A549 (cell line): Measurements from ENCODE around the gene RALA. TPM values are rescaled to one million over a fixed set of nuclear protein-coding genes. Genes with fewer than 3 reads are reported as not detected.
A peak's percentile ranks its signal among the peaks of the same experiment; 100 is the strongest.
"Not testable (repeated sequence)": the region's sequence is repeated elsewhere in the genome, so short reads cannot be mapped to it uniquely, and the experiment has no call there.

Experiments used
- ATAC-seq, 2 experiments: fragments of 200-7000 bp in 1 of 2; fragments of >200 bp in 1 of 2; cut with Nextera tagmentation in 1 of 2; cut with Tn5 transposase in 1 of 2; 3 replicates each; pipeline versions ENCODE4 v1.8.0 to v1.9.1; 2018 to 2020; ENCODE audit warnings: mild to moderate bottlenecking in 1 of 2, moderate library complexity in 1 of 2
- CTCF ChIA-PET: fragments of 300-600 bp; sonication (Branson Sonifier 250); formaldehyde crosslinking; extraction: SDS; loops from one replicate; lab custom pipeline; 2021; ENCODE audit warnings: antibody characterized with exemption, inconsistent platforms; lab: Yijun Ruan, JAX
- POLR2A ChIA-PET: fragments of 350-600 bp; formaldehyde crosslinking; extraction: SDS; loops from one replicate; lab custom pipeline; 2021; ENCODE audit warnings: antibody characterized with exemption, inconsistent platforms; lab: Yijun Ruan, JAX
- DNase-seq, 2 experiments: peaks; one replicate each; pipeline versions ENCODE4 v3.0.0 to v3.0.0-alpha.2; 2011 to 2016; ENCODE audit warnings: low read depth in 1 of 2, low spot score in 1 of 2
- FAIRE-seq: peaks from 2 replicates; lab custom pipeline; 2011; peaks lifted over from hg19 to GRCh38; lab: Jason Lieb, UNC
- H3K27ac ChIP-seq, 2 experiments: fragments of >200 bp; sonication (Bioruptor Twin); formaldehyde crosslinking; 3 replicates each; pipeline ENCODE4 v1.5.1; 2016 to 2017
- H3K4me1 ChIP-seq: fragments of >200 bp; sonication (Bioruptor Twin); formaldehyde crosslinking; 3 replicates; pipeline ENCODE4 v1.6.1; 2016
- H3K4me2 ChIP-seq: fragments of >200 bp; sonication (Bioruptor Twin); formaldehyde crosslinking; 3 replicates; pipeline ENCODE4 v1.6.1; 2016
- H3K4me3 ChIP-seq: fragments of >200 bp; sonication (Bioruptor Twin); formaldehyde crosslinking; 3 replicates; pipeline ENCODE4 v1.5.1; 2016
- H3K9me3 ChIP-seq: fragments of >200 bp; sonication (Bioruptor Twin); formaldehyde crosslinking; 3 replicates; pipeline ENCODE4 v1.6.1; 2016
- CBX2 ChIP-seq: fragments of 200-600 bp; sonication (generic); IDR thresholded peaks from 2 replicates; pipeline ENCODE4 v1.6.1; 2016; ENCODE audit warnings: low read depth, mild to moderate bottlenecking, borderline replicate concordance
- EHF ChIP-seq: fragments of 250-450 bp; sonication (Bioruptor Pico); IDR thresholded peaks from 2 replicates; pipeline ENCODE4 v1.5.0; 2020; ENCODE audit warnings: mild to moderate bottlenecking
- FOSL2 ChIP-seq, 2 experiments: fragments of 450-650 bp in 1 of 2; fragments of >200 bp in 1 of 2; sonication (Bioruptor Twin) in 1 of 2; formaldehyde crosslinking; IDR thresholded peaks; 2 replicates each; pipeline versions ENCODE4 v1.5.0 to v1.6.1; 2016 to 2020; ENCODE audit warnings: mild to moderate bottlenecking in 1 of 2, moderate library complexity in 1 of 2
- GATA3 ChIP-seq: IDR thresholded peaks from 2 replicates; pipeline ENCODE4 v1.6.1; 2012; ENCODE audit warnings: borderline replicate concordance
- JUN ChIP-seq, 2 experiments: fragments of >200 bp; sonication (Bioruptor Twin); formaldehyde crosslinking; IDR thresholded peaks; 2 replicates in 1 of 2; 3 replicates in 1 of 2; pipeline ENCODE4 v1.6.1; 2016 to 2017
- JUNB ChIP-seq: fragments of >200 bp; sonication (Bioruptor Twin); formaldehyde crosslinking; IDR thresholded peaks from 2 replicates; pipeline ENCODE4 v1.6.1; 2016
- MAFK ChIP-seq: fragments of 450-650 bp; IDR thresholded peaks from 2 replicates; pipeline ENCODE4 v1.6.1; 2014; ENCODE audit not compliant: partially characterized antibody
- MAZ ChIP-seq: fragments of 150-350 bp; IDR thresholded peaks from 2 replicates; pipeline ENCODE4 v1.6.1; 2014; ENCODE audit warnings: antibody characterized with exemption, low read depth, low read length, borderline replicate concordance
- NFE2L2 ChIP-seq: fragments of 150-350 bp; conservative IDR thresholded peaks from 2 replicates; pipeline ENCODE4 v1.6.1; 2014; ENCODE audit warnings: low read length
- NR3C1 ChIP-seq: fragments of >200 bp; sonication (Bioruptor Twin); formaldehyde crosslinking; IDR thresholded peaks from 3 replicates; pipeline ENCODE4 v1.6.1; 2017
- POLR2A ChIP-seq: IDR thresholded peaks from 2 replicates; pipeline ENCODE4 v1.6.1; 2012; ENCODE audit warnings: mild to moderate bottlenecking, low read length
- POLR2AphosphoS2 ChIP-seq: conservative IDR thresholded peaks from 2 replicates; pipeline ENCODE4 v1.6.1; 2012; ENCODE audit warnings: low read length, improper control_type of control experiment, inconsistent platforms
- RFX5 ChIP-seq: fragments of 450-650 bp; IDR thresholded peaks from 2 replicates; pipeline ENCODE4 v1.7.1; 2014; ENCODE audit warnings: antibody characterized with exemption, mild to moderate bottlenecking, moderate library complexity
- SREBF2 ChIP-seq: fragments of 450-650 bp; IDR thresholded peaks from 2 replicates; pipeline ENCODE4 v1.6.1; 2014; ENCODE audit warnings: mild to moderate bottlenecking, moderate library complexity
- TP53 ChIP-seq: fragments of 250-450 bp; sonication (Bioruptor Pico); IDR thresholded peaks from 2 replicates; pipeline ENCODE4 v1.5.0; 2021; ENCODE audit warnings: mild to moderate bottlenecking, moderate library complexity
- ZC3H11A ChIP-seq: fragments of 450-650 bp; IDR thresholded peaks from 2 replicates; pipeline ENCODE4 v1.6.1; 2014; ENCODE audit warnings: antibody characterized with exemption, mild to moderate bottlenecking
- ZSCAN20 ChIP-seq: fragments of 250-450 bp; sonication (Bioruptor Pico); IDR thresholded peaks from 2 replicates; pipeline ENCODE4 v1.8.0; 2022; ENCODE audit warnings: mild to moderate bottlenecking, moderate library complexity
- WGBS: methylation state at CpG from one replicate; pipeline ENCODE4 v1.1.6; 2017; ENCODE audit errors: missing lambda C conversion rate; 5-methylcytosine and 5-hydroxymethylcytosine counted together
- polyA plus RNA-seq, 4 experiments: library from polyadenylated mRNA; depleted of rRNA in 3 of 4; stranded (reverse); fragments of >200 nt; fragmentation: RNase III in 1 of 4; extraction: RNeasy Plus Mini Kit Qiagen cat#74134 plus additional on column Dnase treatment in 1 of 4; gene quantifications; 2 replicates in 3 of 4; 3 replicates in 1 of 4; pipeline ENCODE4 v1.2.3, GENCODE V29; 2011 to 2017
- TF ChIP-seq, protein P1 (sequence below): fragments of 250-450 bp; sonication (Bioruptor Pico); IDR thresholded peaks from 2 replicates; pipeline ENCODE4 v1.5.0; 2021; ENCODE audit warnings: mild to moderate bottlenecking, moderate library complexity, borderline replicate concordance
- TF ChIP-seq, protein P2 (sequence below): fragments of >200 bp; sonication (Bioruptor Twin); formaldehyde crosslinking; IDR thresholded peaks from 3 replicates; pipeline ENCODE4 v1.5.1; 2016

RALA gene
- polyA plus RNA-seq, 2 of the 4 experiments (the other 2 are of a cell fraction): 30.1 to 43.7 TPM

GRCh38 chr7:39686261-39686924, 63.0 kb downstream of the RALA start:
- Histone ChIP-seq H3K4me3 (no peak overlapping the region), H3K9me3 (no peaks in the 10 kb centered on the region), H3K27ac (no peak overlapping the region), H3K4me1 (peaks cover 25% of the 10 kb centered on the region), H3K4me2 (no peak overlapping the region)
- ChIA-PET POLR2A (no interaction called here), CTCF (interaction anchor here (0.7 kb wide), 1 partner anchor 14 kb away, joined by 4 read pairs; no protein-coding TSS in a partner anchor)
- ATAC-seq (no peak), DNase-seq (no peak), FAIRE-seq (no peak)
- WGBS: 96% methylated on average over 3 of the region's 3 CpGs
- TF ChIP-seq ZC3H11A (no peak), POLR2AphosphoS2 (no peak), MAFK (no peak), GATA3 (no peak), RFX5 (no peak), NFE2L2 (no peak), NR3C1 (no peak), JUN (IDR thresholded peaks at IDR 0.05) (no peak), SREBF2 (no peak), JUNB (no peak), POLR2A (no peak), CBX2 (no peak), MAZ (no peak), EHF (CRISPR knock-in tag) (no peak)
- TF ChIP-seq, protein P1, sequence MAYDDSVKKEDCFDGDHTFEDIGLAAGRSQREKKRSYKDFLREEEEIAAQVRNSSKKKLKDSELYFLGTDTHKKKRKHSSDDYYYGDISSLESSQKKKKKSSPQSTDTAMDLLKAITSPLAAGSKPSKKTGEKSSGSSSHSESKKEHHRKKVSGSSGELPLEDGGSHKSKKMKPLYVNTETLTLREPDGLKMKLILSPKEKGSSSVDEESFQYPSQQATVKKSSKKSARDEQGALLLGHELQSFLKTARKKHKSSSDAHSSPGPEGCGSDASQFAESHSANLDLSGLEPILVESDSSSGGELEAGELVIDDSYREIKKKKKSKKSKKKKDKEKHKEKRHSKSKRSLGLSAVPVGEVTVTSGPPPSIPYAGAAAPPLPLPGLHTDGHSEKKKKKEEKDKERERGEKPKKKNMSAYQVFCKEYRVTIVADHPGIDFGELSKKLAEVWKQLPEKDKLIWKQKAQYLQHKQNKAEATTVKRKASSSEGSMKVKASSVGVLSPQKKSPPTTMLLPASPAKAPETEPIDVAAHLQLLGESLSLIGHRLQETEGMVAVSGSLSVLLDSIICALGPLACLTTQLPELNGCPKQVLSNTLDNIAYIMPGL (CRISPR knock-in tag): no peak

GRCh38 chr7:39688611-39689480, 65.5 kb downstream of the RALA start:
- Histone ChIP-seq H3K27ac (peak overlapping the region in 1 of 2 experiments; percentile 48; a peak in 3 of 6 replicates), H3K4me3 (no peak overlapping the region), H3K4me2 (no peak overlapping the region), H3K4me1 (peaks cover 13% of the 10 kb centered on the region), H3K9me3 (no peaks in the 10 kb centered on the region)
- FAIRE-seq (no peak), DNase-seq (peak in 1 of 2 experiments; percentile 24), ATAC-seq (peak in 1 of 2 experiments; percentile 42; a peak in 1 of 6 replicates)
- POLR2A ChIA-PET: no interaction called here
- CTCF ChIA-PET: interaction anchor here (1.9 kb wide), 1 partner anchor 108 kb away, joined by 6 read pairs; no protein-coding TSS in a partner anchor
- TF ChIP-seq ZSCAN20: no peak
- TF ChIP-seq, protein P2, sequence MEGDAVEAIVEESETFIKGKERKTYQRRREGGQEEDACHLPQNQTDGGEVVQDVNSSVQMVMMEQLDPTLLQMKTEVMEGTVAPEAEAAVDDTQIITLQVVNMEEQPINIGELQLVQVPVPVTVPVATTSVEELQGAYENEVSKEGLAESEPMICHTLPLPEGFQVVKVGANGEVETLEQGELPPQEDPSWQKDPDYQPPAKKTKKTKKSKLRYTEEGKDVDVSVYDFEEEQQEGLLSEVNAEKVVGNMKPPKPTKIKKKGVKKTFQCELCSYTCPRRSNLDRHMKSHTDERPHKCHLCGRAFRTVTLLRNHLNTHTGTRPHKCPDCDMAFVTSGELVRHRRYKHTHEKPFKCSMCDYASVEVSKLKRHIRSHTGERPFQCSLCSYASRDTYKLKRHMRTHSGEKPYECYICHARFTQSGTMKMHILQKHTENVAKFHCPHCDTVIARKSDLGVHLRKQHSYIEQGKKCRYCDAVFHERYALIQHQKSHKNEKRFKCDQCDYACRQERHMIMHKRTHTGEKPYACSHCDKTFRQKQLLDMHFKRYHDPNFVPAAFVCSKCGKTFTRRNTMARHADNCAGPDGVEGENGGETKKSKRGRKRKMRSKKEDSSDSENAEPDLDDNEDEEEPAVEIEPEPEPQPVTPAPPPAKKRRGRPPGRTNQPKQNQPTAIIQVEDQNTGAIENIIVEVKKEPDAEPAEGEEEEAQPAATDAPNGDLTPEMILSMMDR: no peak
- TF ChIP-seq NFE2L2: peak; percentile 22; the same call in 1 of the 2 replicates
- TF ChIP-seq MAFK: peak; percentile 61
- TF ChIP-seq TP53 (CRISPR knock-in tag): no peak
- TF ChIP-seq MAZ: no peak
- TF ChIP-seq, all 56 proteins: peak for 2
- 95% methylated on average over 9 of the region's 9 CpGs for WGBS

DNA sequence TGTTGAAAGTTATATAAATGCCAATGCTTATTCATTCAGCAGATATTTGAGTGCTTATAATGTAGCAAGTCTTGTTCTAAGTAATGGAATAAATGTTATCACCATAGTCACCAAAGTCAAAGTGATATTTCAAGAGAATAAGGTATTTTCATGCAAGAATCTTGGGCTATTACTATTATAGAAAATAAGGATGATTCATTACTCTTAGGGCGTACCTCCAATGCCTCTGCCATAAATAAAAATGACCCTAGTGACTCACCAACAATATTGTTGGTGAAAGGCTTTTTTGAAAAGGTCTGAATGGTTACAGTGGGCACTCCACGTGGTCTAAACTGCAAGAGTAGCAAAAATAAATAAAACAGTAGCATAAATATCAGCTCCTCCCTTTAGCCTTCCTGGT, 68.4 kb downstream of the RALA start:
- FAIRE-seq (no peak), DNase-seq (no peak), ATAC-seq (no peak)
- no peak overlapping the region for H3K4me2 ChIP-seq
- no peak overlapping the region for H3K27ac ChIP-seq
- WGBS: 65% methylated on average over 2 of the region's 2 CpGs
- ChIA-PET CTCF (interaction anchor here (1.6 kb wide), 1 partner anchor 9 kb away, joined by 6 read pairs; no protein-coding TSS in a partner anchor), POLR2A (no interaction called here)
- peaks cover 8% of the 10 kb centered on the region for H3K4me1 ChIP-seq
- no peak for TF ChIP-seq ZC3H11A
- TF ChIP-seq FOSL2 (IDR thresholded peaks at IDR 0.05): no peak
- 0 out of 2 replicates have a peak, but pooled peaks have one; percentile 25 for TF ChIP-seq FOSL2 (CRISPR knock-in tag; IDR thresholded peaks at IDR 0.05)
- H3K4me3 ChIP-seq: no peak overlapping the region
- no peaks in the 10 kb centered on the region for H3K9me3 ChIP-seq

- FAIRE-seq, H3K9me3 ChIP-seq, H3K4me2 ChIP-seq, DNase-seq, H3K4me1 ChIP-seq, H3K4me3 ChIP-seq, H3K27ac ChIP-seq, POLR2A ChIA-PET, ATAC-seq: not testable (repeated sequence)
- 86% methylated on average over 4 of the region's 4 CpGs for WGBS
- CTCF ChIA-PET: interaction anchor here (1.6 kb wide), 1 partner anchor 8 kb away, joined by 6 read pairs; no protein-coding TSS in a partner anchor
These were observed 69.7 kb downstream of the RALA start for GRCh38 chr7:39693086-39693485.
